Activated CD8-positive, alpha-beta memory T cell treated with anti-CD3 and anti-CD28 coated beads, Interleukin-2, amount 50 U/mL, for 4 hours (primary cell): ENCODE data around the gene HES7.
A peak's percentile ranks its signal among the peaks of the same experiment; 100 is the strongest.
"Not testable (repeated sequence)": the region's sequence is repeated elsewhere in the genome, so short reads cannot be mapped to it uniquely, and the experiment has no call there.

ENCODE experiments used
- DNase-seq: peaks from one replicate; pipeline ENCODE4 v3.0.0-alpha.2; 2020

The HES7 gene

GRCh38 chr17:8091033-8091687 lies 32.7 kb downstream of the HES7 start:
- no peak for DNase-seq

GRCh38 chr17:8089728-8090127 lies 34.2 kb downstream of the HES7 start:
- DNase-seq: no peak

GRCh38 chr17:8087952-8088230 lies 36.0 kb downstream of the HES7 start:
- DNase-seq: no peak

- no peak for DNase-seq
These were observed 36.6 kb downstream of the HES7 start, which contains the start of gene ALOX12B for GRCh38 chr17:8087075-8087951. Gene ALOX12B, minus strand, starts transcription at chr17:8087716. Its CDS starts 274 bp downstream, at chr17:8087442.

- no peak for DNase-seq
These were observed 39.7 kb downstream of the HES7 start for GRCh38 chr17:8084250-8084649.

GRCh38 chr17:8082292-8082691 lies 41.6 kb downstream of the HES7 start:
- no peak for DNase-seq

- DNase-seq: no peak
These were observed 42.0 kb downstream of the HES7 start for GRCh38 chr17:8081876-8082275.

- no peak for DNase-seq
These were observed 43.1 kb downstream of the HES7 start for GRCh38 chr17:8080799-8081219.

- no peak for DNase-seq
These were observed 43.6 kb downstream of the HES7 start for GRCh38 chr17:8080208-8080798.

- peak; percentile 80 for DNase-seq
These were observed 44.4 kb downstream of the HES7 start for GRCh38 chr17:8079291-8080207.

GRCh38 chr17:8077939-8078338 lies 46.0 kb downstream of the HES7 start:
- not testable (repeated sequence) for DNase-seq

- no peak for DNase-seq
These were observed 47.2 kb downstream of the HES7 start for GRCh38 chr17:8076502-8077266.

GRCh38 chr17:8075574-8076342 lies 48.1 kb downstream of the HES7 start:
- DNase-seq: no peak

- DNase-seq: no peak
These were observed 48.8 kb downstream of the HES7 start for GRCh38 chr17:8075081-8075480.

GRCh38 chr17:8074554-8074953 lies 49.4 kb downstream of the HES7 start:
- no peak for DNase-seq

GRCh38 chr17:8073627-8074484 lies 50.0 kb downstream of the HES7 start:
- DNase-seq: peak; percentile 88

GRCh38 chr17:8072729-8073461 lies 51.0 kb downstream of the HES7 start:
- DNase-seq: no peak

GRCh38 chr17:8072341-8072728 lies 51.6 kb downstream of the HES7 start:
- DNase-seq: no peak

GRCh38 chr17:8071496-8071895 lies 52.4 kb downstream of the HES7 start:
- no peak for DNase-seq
